Activated naive CD8-positive, alpha-beta T cell treated with anti-CD3 and anti-CD28 coated beads for 36 hours (primary cell): ENCODE results near the gene CUX1. TPM values are rescaled to one million over a fixed set of nuclear protein-coding genes. Genes with fewer than 3 reads are reported as not detected.
A peak's percentile ranks its signal among the peaks of the same experiment; 100 is the strongest.

Source experiments
- DNase-seq: peaks from one replicate; pipeline ENCODE4 v3.0.0; 2021
- H3K27ac Mint-ChIP-seq: one replicate; pipeline ENCODE4 v1.8.0; 2022; ENCODE audit warnings: mild to moderate bottlenecking, moderate library complexity, mixed read lengths
- H3K27me3 Mint-ChIP-seq: one replicate; pipeline ENCODE4 v1.8.0; 2022; ENCODE audit warnings: mild to moderate bottlenecking, mixed read lengths
- H3K36me3 Mint-ChIP-seq: one replicate; pipeline ENCODE4 v1.8.0; 2021; ENCODE audit warnings: mild to moderate bottlenecking, mixed read lengths
- H3K4me1 Mint-ChIP-seq: one replicate; pipeline ENCODE4 v1.8.0; 2021; ENCODE audit warnings: mixed read lengths
- H3K4me3 Mint-ChIP-seq: one replicate; pipeline ENCODE4 v1.8.0; 2022; ENCODE audit warnings: mild to moderate bottlenecking, moderate library complexity, mixed read lengths
- H3K9me3 Mint-ChIP-seq: one replicate; pipeline ENCODE4 v1.8.0; 2022; ENCODE audit warnings: mixed read lengths
- total RNA-seq, 2 experiments: library from RNA; stranded (reverse); gene quantifications; one replicate each; pipeline ENCODE4 v1.2.3, GENCODE V29; 2021

The CUX1 gene
- total RNA-seq, 2 experiments from 2014 or later = 14.2 to 14.5 TPM

DNA sequence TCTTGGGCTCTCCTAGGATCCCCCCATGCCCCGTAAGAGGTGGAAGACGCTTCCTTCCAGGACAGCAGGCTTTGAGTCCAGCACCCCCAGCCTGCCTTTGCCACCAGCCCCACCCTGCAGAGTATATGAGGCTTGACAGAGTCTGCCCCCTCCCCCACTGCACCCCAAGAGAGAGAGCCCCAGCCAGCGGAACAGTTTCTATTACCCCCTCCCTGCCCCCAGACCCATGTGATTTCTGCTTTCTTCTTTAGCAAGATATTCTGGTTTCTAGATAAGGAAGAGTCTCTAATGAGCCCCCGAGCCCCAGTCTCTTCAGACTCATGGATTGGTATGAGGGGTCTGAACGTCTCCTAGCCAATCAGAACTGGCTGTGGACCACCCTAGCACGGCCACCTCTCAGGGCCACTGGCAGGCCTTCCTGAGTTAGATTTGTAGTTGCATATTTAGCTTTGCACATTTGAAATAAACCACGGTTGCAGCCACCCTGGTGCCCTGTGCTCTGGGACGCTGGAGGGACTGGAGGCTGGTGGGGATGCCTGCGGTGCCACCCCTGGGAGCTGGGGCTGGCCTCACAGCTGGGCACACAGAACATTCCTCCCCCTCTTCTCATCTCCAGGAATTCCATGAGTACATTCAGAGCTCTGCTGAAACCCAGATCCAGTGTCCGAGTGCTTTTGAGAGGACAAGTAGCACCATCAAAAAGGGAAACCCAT is 466.2 kb downstream of the CUX1 start:
- Mint-ChIP-seq H3K9me3 (no peaks in the 10 kb centered on the region), H3K27me3 (peaks cover 14% of the 10 kb centered on the region), H3K27ac (no peak overlapping the region), H3K4me1 (peaks cover 16% of the 10 kb centered on the region), H3K4me3 (no peak overlapping the region), H3K36me3 (no peaks in the 10 kb centered on the region)
- DNase-seq = no peak

DNA sequence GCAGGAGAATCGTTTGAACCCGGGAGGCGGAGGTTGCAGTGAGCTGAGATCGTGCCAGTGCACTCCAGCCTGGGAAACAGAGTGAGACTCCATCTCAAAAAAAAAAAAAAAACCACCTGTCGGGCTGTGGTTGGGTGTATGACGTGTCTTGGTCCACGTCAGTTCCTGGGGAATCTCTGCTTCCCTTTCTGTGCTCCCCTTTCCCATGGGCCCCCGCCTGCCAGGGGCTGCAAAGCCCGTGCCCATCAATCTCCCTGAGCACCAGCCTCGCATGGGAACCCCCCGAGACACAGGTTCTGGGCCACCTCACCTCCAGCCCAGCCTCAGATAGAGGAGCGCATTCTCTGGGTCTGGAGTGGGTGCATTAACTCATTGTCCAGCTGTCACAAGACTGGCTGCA is 467.0 kb downstream of the CUX1 start:
- Mint-ChIP-seq H3K27ac (no peak overlapping the region), H3K4me3 (no peak overlapping the region), H3K36me3 (no peaks in the 10 kb centered on the region), H3K4me1 (peaks cover 23% of the 10 kb centered on the region), H3K9me3 (no peaks in the 10 kb centered on the region), H3K27me3 (peaks cover 17% of the 10 kb centered on the region)
- DNase-seq = no peak

DNA sequence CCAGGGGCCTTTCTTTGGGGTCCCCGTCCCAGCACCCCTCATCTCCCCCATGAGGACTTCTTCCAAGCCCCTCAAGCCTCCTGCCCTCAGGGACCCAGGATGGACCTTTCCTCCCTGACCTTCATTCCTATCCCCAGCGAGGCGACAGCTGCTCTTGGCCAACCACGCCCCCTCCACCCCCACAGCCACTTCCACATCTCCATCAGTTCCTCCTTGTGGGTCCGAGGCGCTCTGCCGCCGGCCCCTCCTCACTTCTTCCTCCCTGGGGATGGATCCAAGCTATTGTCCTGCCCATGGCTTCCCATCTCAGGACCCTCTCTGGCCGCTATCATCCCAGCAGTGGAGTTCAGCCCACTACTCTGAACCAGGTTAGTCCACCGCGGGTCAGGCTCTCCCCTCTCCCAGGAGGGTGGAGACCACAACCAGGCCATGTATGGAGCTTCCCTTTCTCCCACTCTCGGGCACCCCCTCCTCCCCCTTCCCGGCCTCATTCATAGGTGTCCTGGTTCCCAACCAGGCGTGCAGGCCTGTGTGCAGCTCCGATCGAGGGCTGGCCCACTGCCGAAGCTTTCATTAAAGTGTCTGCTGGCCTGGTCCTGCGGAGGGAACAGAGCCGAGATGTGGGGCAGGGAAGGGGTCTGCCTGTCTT is 467.6 kb downstream of the CUX1 start:
- Mint-ChIP-seq H3K27me3 (peaks cover 17% of the 10 kb centered on the region), H3K4me1 (peaks cover 26% of the 10 kb centered on the region), H3K4me3 (peak overlapping the region; percentile 55), H3K36me3 (no peaks in the 10 kb centered on the region), H3K9me3 (no peaks in the 10 kb centered on the region), H3K27ac (no peak overlapping the region)
- DNase-seq = no peak

DNA sequence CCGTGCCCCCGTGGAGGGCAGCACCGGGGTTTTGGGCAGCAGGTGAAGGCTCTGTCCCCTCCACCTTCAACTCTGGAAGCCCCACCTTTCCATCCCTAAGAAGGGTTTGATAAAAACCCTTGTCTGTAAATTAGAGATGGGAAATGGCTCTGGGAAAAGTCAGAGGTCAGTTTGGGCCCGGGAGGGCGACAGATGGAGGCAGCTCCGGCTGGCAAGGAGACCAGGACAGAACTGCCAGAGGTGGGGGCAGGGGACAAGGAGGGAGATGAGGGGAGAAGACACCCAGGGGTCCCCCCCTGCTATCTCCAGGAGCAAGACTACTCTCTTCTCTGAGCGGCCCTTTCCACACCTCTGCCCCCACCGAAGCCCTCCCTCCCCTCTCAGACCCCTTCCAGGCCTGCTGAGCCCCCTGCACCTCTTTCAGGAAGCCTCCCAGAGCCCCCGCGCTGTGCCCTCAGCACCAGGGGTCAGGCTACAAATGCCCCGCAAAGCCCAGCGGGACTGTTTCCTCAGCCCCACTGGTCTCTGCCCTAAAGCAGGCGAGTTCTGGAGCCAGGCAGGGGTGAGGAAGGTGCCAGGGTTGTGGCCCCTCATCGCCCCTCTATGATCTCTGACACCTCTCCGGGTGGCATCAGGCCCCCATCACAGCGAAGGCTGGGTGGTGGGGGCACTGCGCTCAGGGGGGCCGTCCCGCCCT is 468.3 kb downstream of the CUX1 start:
- H3K4me3 Mint-ChIP-seq = peak overlapping the region; percentile 55
- H3K36me3 Mint-ChIP-seq = no peaks in the 10 kb centered on the region
- H3K9me3 Mint-ChIP-seq = no peaks in the 10 kb centered on the region
- DNase-seq = no peak
- peaks cover 17% of the 10 kb centered on the region for H3K27me3 Mint-ChIP-seq
- H3K27ac Mint-ChIP-seq = no peak overlapping the region
- peaks cover 26% of the 10 kb centered on the region for H3K4me1 Mint-ChIP-seq

DNA sequence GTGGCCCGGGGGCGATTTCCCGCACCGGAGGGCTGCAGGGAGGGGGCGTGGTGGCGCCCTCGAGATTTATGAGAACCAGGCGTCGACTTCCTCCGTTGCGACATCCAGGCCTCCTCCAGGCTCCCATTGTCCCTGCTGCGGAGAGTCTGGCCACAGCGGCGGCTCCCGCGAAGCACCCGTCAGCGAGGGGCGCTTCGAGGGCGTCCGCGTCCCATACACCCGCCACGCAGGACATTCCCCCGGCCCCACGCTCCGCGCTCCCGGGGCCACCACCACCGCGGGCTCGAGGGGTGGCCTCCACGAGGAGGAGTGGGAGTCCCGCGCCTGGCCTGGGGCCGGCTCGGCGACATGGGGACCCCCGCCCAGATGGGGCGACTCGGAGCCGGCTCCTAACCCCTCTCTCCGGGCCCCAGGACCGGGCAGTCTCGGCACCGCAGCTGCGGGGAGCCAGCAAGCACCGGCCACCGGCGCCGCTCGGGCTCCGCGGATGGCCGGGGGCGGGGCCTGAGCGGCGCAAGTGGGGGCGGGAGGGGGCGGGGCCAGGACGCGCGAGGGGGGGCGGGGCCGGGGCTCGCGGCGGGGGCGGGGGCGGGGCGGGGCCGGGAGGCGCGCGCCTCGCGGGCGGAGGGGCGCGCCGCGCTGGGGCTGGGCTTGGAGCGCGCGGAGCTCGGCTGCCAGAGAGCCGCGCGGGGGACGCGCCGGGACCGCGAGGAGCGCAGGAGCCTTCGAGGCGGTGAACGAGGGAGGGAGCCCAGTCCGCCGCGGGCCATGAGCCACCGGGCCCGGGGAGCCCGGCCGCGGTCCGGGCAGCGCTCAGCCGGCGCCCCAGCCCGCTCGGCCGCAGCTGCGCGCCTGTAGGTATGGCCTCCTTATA is 469.0 kb downstream of the CUX1 start, which contains the start of gene SH2B2:
Gene SH2B2, plus strand, starts transcription at position 632 of the 874 bp plus-strand sequence. CDS start 13,683 bp downstream, outside the sequence.
- H3K27ac Mint-ChIP-seq = no peak within 1 kb of the TSS

DNA sequence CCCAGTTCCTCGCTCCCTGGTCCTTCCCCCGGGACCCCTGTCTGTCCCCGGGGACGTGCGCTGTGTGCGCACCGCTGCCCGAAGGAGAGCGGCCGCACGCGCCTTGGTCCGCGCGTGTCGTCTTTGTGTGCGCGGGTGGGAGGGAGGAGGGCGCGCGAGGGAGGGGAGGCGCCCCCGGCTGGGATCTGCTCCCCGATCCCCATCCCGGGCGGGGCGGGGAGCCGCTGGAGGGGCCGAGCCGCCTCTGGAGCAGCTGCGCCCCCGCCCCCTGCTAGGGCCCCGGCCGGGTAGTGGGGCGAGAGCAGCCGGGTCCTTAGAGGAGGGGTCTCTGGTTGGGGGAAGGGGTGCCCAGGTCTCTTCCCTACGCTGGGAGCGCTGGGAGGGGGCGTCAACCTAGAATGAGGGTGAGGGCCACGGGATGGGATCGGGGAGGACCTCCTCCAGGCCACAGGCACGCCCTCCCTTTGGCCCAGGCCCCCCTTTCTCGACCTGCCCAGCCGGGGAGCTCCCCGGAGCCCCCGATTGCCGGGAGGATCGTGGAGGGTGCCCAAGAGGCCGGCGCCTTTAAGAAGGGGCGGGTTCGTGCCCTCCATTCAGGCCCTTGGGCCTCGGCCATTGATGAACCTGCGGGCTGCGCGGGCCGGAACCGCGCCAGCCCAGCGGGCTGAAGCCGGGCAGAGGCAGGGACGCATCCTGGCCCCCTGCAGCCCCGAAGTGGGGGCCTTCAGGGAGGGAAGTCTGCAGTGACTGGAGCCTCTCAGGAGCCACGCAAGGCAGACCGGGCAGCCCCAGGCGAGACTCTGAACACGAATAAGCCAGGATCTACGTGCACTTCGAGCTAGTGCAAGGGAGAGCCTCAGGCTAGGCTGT is 469.9 kb downstream of the CUX1 start:
- peak; percentile 29 for DNase-seq
- no peaks in the 10 kb centered on the region for H3K9me3 Mint-ChIP-seq

More for the DNA sequence above, 469.0 kb downstream of the CUX1 start, which contains the start of gene SH2B2:
- Mint-ChIP-seq H3K9me3 (no peaks in the 10 kb centered on the region), H3K27me3 (peaks cover 17% of the 10 kb centered on the region), H3K36me3 (no peaks in the 10 kb centered on the region), H3K4me3 (peak within 1 kb of the TSS; percentile 62), H3K4me1 (peaks cover 29% of the 10 kb centered on the region)
- peak; percentile 55 for DNase-seq

DNA sequence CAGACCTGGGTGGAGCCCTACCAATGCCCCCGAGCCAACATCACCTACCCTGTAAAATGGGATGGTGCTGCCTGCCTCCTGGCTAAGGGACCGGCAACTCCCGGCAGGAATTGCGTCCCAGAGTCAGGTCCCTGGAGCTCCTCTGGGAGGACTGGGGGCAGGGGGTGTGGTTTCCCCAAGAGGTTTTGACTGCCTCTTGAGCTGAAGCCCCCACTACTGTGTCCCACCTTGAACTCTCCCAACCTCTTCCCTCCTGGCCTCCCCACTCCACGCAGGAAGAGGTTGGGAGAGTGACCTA is 470.5 kb downstream of the CUX1 start:
- no peak for DNase-seq
- Mint-ChIP-seq H3K4me1 (peaks cover 36% of the 10 kb centered on the region), H3K27me3 (peaks cover 17% of the 10 kb centered on the region), H3K4me3 (peak overlapping the region; percentile 47), H3K9me3 (no peaks in the 10 kb centered on the region), H3K27ac (no peak overlapping the region), H3K36me3 (no peaks in the 10 kb centered on the region)

More for the DNA sequence above, 469.9 kb downstream of the CUX1 start:
- Mint-ChIP-seq H3K36me3 (no peaks in the 10 kb centered on the region), H3K27me3 (peaks cover 17% of the 10 kb centered on the region), H3K4me3 (peak overlapping the region; percentile 62), H3K27ac (no peak overlapping the region), H3K4me1 (peaks cover 36% of the 10 kb centered on the region)

DNA sequence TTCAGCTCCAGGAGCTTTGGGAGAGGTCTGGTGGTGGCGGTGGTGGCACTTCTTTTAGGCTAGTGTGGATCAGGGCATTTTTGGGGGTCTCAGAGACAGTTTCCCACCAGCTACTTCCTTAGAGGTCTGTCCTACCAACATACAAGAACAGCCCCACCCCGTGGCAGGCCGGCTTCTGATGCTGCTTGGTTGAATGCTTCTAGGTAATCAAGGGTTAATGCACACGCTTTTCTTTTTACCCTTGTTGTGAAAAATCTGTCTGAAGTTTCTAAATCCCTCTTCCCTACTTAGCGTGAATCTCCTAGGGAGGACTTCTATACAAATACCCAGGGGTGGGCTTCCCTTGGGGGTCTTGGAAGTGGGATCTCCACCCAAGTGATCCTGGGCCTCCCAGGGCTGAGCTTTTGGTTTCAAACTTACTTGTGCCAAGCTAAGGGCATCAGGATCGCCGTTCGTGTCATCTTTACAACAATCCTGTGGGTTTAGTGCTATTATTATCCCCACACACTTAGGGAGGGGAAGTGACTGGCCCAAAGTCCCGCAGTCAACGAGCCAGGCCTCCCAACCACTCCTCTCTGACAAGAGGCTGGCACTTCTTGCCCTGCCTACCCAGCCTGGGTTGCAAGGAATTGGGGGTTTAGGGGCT is 471.0 kb downstream of the CUX1 start:
- no peak for DNase-seq
- Mint-ChIP-seq H3K36me3 (no peaks in the 10 kb centered on the region), H3K27ac (no peak overlapping the region), H3K9me3 (no peaks in the 10 kb centered on the region), H3K27me3 (peaks cover 17% of the 10 kb centered on the region), H3K4me3 (peak overlapping the region; percentile 43), H3K4me1 (peaks cover 36% of the 10 kb centered on the region)

DNA sequence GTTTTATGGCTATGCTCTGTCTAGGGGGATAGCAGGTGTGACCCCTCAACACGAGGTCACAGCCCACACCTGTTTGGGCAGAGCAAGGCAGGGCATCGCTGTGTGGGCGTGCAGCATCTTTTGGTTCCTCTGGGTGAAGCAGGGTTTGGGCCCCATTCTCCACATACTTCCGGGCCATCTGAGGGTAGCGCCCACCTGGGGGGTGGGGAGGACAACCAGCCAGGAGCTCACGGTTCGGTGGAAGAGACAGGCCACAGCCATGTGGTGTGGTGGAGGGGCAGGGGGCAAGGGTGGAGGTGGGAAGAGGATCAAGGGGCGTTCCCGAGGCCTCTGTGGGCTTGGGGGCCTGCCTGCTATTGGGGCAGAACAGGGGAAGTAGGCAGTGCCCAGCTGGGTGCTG is 471.6 kb downstream of the CUX1 start:
- Mint-ChIP-seq H3K9me3 (no peaks in the 10 kb centered on the region), H3K4me3 (no peak overlapping the region), H3K27me3 (peaks cover 17% of the 10 kb centered on the region), H3K4me1 (peaks cover 36% of the 10 kb centered on the region), H3K36me3 (no peaks in the 10 kb centered on the region), H3K27ac (no peak overlapping the region)
- no peak for DNase-seq

DNA sequence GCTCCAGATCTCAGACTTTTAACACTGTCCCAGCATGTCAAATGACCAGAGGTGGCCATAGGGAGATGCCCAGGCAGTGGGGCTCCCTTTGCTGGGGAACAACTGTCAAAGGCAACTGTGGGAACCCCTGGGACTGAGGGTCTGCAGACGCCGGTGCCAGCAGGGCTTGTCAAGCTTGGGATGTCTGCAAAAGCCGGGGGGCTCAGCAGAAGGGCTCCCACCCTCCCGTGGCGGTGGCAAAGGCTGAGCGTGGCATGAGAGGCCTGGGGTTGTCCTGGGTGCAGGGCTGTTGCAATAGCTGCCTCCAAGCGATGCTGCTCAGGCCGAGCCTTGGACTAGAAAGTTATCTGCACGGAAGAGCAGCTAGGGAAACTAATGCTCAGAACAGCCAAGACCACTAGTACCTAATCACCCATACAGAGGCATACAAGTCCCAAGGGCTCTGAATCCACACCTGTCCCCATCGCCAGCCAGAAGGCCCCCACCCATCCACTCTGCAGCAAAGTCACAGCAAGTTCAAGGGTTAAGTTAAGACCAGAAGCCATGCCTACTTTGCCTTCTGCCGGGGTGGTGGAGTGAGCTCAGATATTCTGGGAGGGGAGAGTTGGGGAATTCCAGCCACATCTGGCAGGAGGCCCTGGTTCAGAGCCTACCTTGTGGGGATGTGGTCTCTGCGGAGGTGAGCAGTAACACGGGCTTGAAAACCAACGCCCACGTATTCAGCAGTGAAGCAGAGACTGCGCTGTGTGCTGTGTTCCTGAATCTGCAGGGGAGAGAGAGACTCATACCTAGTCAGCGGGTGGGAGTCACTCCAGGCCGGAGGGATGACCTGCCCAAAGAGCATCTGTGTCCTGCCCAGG is 473.9 kb downstream of the CUX1 start:
- H3K4me1 Mint-ChIP-seq = peaks cover 26% of the 10 kb centered on the region
- H3K27ac Mint-ChIP-seq = no peak overlapping the region
- H3K9me3 Mint-ChIP-seq = no peaks in the 10 kb centered on the region
- no peak overlapping the region for H3K4me3 Mint-ChIP-seq
- H3K27me3 Mint-ChIP-seq = peaks cover 7% of the 10 kb centered on the region
- DNase-seq = peak; percentile 52
- no peaks in the 10 kb centered on the region for H3K36me3 Mint-ChIP-seq

DNA sequence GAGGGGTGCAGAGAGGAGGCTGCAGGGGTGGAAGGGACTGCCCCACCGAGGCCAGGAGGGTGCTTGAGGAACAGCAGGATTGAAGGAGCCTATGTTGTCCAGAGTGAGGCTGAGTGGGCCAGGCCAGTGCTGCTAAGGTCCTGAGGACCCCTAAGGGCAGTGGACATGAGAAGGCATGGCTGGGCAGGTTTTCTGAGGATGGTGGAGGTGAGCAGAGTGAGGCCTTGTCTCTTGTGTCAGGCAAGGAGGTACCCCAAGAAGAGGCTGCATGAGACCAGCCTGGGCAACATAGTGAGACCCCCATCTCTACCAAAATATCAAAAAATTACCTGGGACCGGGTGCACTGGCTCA is 474.5 kb downstream of the CUX1 start:
- H3K9me3 Mint-ChIP-seq = no peaks in the 10 kb centered on the region
- H3K4me3 Mint-ChIP-seq = no peak overlapping the region
- no peak for DNase-seq
- H3K36me3 Mint-ChIP-seq = no peaks in the 10 kb centered on the region
- no peak overlapping the region for H3K27ac Mint-ChIP-seq
- peaks cover 26% of the 10 kb centered on the region for H3K4me1 Mint-ChIP-seq
- peaks cover 7% of the 10 kb centered on the region for H3K27me3 Mint-ChIP-seq

DNA sequence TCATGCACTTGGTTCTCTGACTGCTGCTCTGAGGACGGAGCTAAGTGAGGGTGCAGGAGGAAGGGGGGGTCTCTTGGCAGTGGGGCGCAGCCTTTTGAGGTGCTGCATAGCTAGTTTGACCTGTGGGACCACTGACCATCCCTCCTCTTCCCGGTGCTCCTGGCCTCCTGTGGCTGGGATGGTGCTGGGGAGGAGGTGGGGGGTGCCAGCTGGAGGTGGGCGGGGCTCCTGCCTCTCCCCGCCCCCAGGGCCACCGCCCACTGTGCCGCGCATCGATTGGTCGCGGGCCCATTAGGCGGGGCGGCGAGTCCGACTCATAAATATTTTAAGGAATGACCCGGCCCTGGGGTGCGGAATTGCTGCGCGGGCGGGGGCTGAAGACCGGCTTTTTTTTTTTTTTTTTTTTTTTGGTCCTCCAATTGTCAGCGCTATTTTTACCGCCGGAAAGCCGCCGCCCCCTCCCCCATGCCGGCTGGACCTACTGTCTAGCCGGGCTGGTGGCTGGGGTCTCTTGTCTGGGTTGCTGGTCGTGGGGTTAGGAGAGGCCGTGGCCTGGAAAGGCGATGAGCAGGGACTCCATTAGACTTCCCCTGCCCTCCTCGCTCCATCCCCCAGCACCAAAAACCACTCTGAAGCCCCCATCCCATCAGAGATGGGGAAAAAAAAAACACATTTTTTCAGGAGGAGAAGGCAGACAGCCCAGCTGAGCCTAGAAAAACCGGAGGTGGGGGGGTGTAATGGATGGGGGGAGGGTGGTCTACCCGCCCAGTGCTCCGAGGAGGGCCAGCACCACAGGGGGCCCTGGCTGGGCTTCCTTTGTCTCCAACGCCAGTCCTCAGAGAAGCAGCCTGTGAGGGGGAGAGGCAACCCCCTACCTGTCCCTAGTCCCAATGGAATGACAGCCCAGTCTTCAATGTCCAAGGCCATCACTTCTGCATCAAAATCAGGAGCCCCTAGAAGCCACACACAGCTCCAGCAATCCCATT is 475.7 kb downstream of the CUX1 start:
- no peak overlapping the region for H3K4me3 Mint-ChIP-seq
- H3K27ac Mint-ChIP-seq = no peak overlapping the region
- H3K36me3 Mint-ChIP-seq = no peaks in the 10 kb centered on the region
- no peak for DNase-seq
- peaks cover 7% of the 10 kb centered on the region for H3K27me3 Mint-ChIP-seq
- H3K4me1 Mint-ChIP-seq = peaks cover 25% of the 10 kb centered on the region
- H3K9me3 Mint-ChIP-seq = no peaks in the 10 kb centered on the region
